Measurements from ENCODE around the gene DIS3L2.
"Not testable (repeated sequence)": the region's sequence is repeated elsewhere in the genome, so short reads cannot be mapped to it uniquely, and the experiment has no call there.

The DIS3L2 gene

GRCh38 chr2:232310121-232310520 is 348.6 kb downstream of the DIS3L2 start:
- DNase-seq, result peak; percentile 37

GRCh38 chr2:232310696-232311095 is 349.2 kb downstream of the DIS3L2 start:
- DNase-seq, result no peak

- not testable (repeated sequence) for DNase-seq
Observed at GRCh38 chr2:232313645-232314044, 352.1 kb downstream of the DIS3L2 start.

- peak; percentile 49 for DNase-seq
Observed at GRCh38 chr2:232315049-232315922, 353.8 kb downstream of the DIS3L2 start.

- no peak for DNase-seq
Observed at GRCh38 chr2:232315923-232316299, 354.4 kb downstream of the DIS3L2 start.

- DNase-seq, result no peak
Observed at GRCh38 chr2:232316461-232317330, 355.2 kb downstream of the DIS3L2 start.

GRCh38 chr2:232318169-232318855 is 356.8 kb downstream of the DIS3L2 start:
- no peak for DNase-seq

- no peak for DNase-seq
Observed at GRCh38 chr2:232319067-232319802, 357.7 kb downstream of the DIS3L2 start.

- no peak for DNase-seq
Observed at GRCh38 chr2:232319803-232320442, 358.4 kb downstream of the DIS3L2 start.

- no peak for DNase-seq
Observed at GRCh38 chr2:232320443-232320803, 358.9 kb downstream of the DIS3L2 start.

- DNase-seq, result peak; percentile 49
Observed at GRCh38 chr2:232321156-232321816, 359.8 kb downstream of the DIS3L2 start.

- DNase-seq, result no peak
Observed at GRCh38 chr2:232321817-232322559, 360.5 kb downstream of the DIS3L2 start.

GRCh38 chr2:232322560-232323327 is 361.2 kb downstream of the DIS3L2 start:
- no peak for DNase-seq

GRCh38 chr2:232323328-232323650 is 361.8 kb downstream of the DIS3L2 start:
- DNase-seq, result no peak

- DNase-seq, result not testable (repeated sequence)
Observed at GRCh38 chr2:232323967-232324366, 362.5 kb downstream of the DIS3L2 start.

GRCh38 chr2:232324778-232325177 is 363.3 kb downstream of the DIS3L2 start:
- DNase-seq, result no peak

GRCh38 chr2:232325324-232326273 is 364.1 kb downstream of the DIS3L2 start:
- DNase-seq, result peak; percentile 49

- DNase-seq, result peak; percentile 6
Observed at GRCh38 chr2:232326274-232327104, 365.0 kb downstream of the DIS3L2 start.
